ENCODE data around the gene PABPC3. TPM values are rescaled to one million over a fixed set of nuclear protein-coding genes. Genes with fewer than 3 reads are reported as not detected.

Gene PABPC3
- total RNA-seq, 1 donor = 0.09 TPM

GRCh38 chr13:25080773-25081172, 15.2 kb upstream of the PABPC3 start:
- no peak overlapping the region for H3K4me3 ChIP-seq (ENCODE audit: low read depth, low read length)
- no peak for TF ChIP-seq CTCF (IDR thresholded peaks at IDR 0.05; ENCODE audit: insufficient read depth, low read length)
- no peak for DNase-seq (ENCODE audit: low read depth)

GRCh38 chr13:25084096-25084495, 11.8 kb upstream of the PABPC3 start:
- no peak overlapping the region for H3K4me3 ChIP-seq (ENCODE audit: low read depth, low read length)
- TF ChIP-seq CTCF (IDR thresholded peaks at IDR 0.05; ENCODE audit: insufficient read depth, low read length) = no peak
- no peak for DNase-seq (ENCODE audit: low read depth)

- H3K4me3 ChIP-seq (ENCODE audit: low read depth, low read length) = no peak overlapping the region
- TF ChIP-seq CTCF (IDR thresholded peaks at IDR 0.05; ENCODE audit: insufficient read depth, low read length) = peak; percentile 53
- DNase-seq (ENCODE audit: low read depth) = peak; percentile 11
Observed at GRCh38 chr13:25085125-25085742, 10.7 kb upstream of the PABPC3 start.

- DNase-seq (ENCODE audit: low read depth) = no peak
- H3K4me3 ChIP-seq (ENCODE audit: low read depth, low read length) = no peak overlapping the region
- no peak for TF ChIP-seq CTCF (IDR thresholded peaks at IDR 0.05; ENCODE audit: insufficient read depth, low read length)
Observed at GRCh38 chr13:25088562-25089221, 7.2 kb upstream of the PABPC3 start.

GRCh38 chr13:25097426-25097825, 1.5 kb downstream of the PABPC3 start:
- DNase-seq (ENCODE audit: low read depth) = no peak
- TF ChIP-seq CTCF (IDR thresholded peaks at IDR 0.05; ENCODE audit: insufficient read depth, low read length) = no peak
- no peak overlapping the region for H3K4me3 ChIP-seq (ENCODE audit: low read depth, low read length)

GRCh38 chr13:25103711-25104110, 7.8 kb downstream of the PABPC3 start:
- H3K4me3 ChIP-seq (ENCODE audit: low read depth, low read length) = no peak overlapping the region
- no peak for DNase-seq (ENCODE audit: low read depth)
- TF ChIP-seq CTCF (IDR thresholded peaks at IDR 0.05; ENCODE audit: insufficient read depth, low read length) = no peak
